Stimulated activated CD8-positive, alpha-beta memory T cell treated with anti-CD3 and anti-CD28 coated beads, Interleukin-15, amount 100 ng/mL, for 4 hours (primary cell): ENCODE data around the gene CRISPLD2.
A peak's percentile ranks its signal among the peaks of the same experiment; 100 is the strongest.

Experiments
- DNase-seq, 2 donors: peaks; one replicate each; pipeline ENCODE4 v3.0.0-alpha.2; 2020; ENCODE audit warnings: low read depth in 2 of 2

CRISPLD2 gene

GRCh38 chr16:84819644-84820304, at the start of gene CRISPLD2:
TSS of gene CRISPLD2 (plus strand) at chr16:84819985. CDS start at chr16:84838496, 18,511 bp downstream.
- DNase-seq = peak; percentile 60 to 67

GRCh38 chr16:84773312-84773711, 46.5 kb upstream of the CRISPLD2 start:
- no peak for DNase-seq

GRCh38 chr16:84774810-84775209, 45.0 kb upstream of the CRISPLD2 start:
- DNase-seq = no peak

GRCh38 chr16:84775262-84775810, 44.4 kb upstream of the CRISPLD2 start:
- DNase-seq = no peak

- DNase-seq = no peak
These were observed 42.4 kb upstream of the CRISPLD2 start for GRCh38 chr16:84777435-84777834.

- DNase-seq = no peak
These were observed 41.1 kb upstream of the CRISPLD2 start for GRCh38 chr16:84778720-84779119.

- no peak for DNase-seq
These were observed 39.7 kb upstream of the CRISPLD2 start for GRCh38 chr16:84780063-84780462.

GRCh38 chr16:84780544-84781376, 39.0 kb upstream of the CRISPLD2 start:
- DNase-seq = no peak

GRCh38 chr16:84782846-84783245, 36.9 kb upstream of the CRISPLD2 start:
- DNase-seq = no peak

GRCh38 chr16:84785843-84786581, 33.8 kb upstream of the CRISPLD2 start:
- no peak for DNase-seq

- DNase-seq = no peak
These were observed 33.1 kb upstream of the CRISPLD2 start for GRCh38 chr16:84786605-84787262.

- DNase-seq = no peak
These were observed 32.5 kb upstream of the CRISPLD2 start for GRCh38 chr16:84787263-84787622.

GRCh38 chr16:84788920-84789391, 30.8 kb upstream of the CRISPLD2 start:
- DNase-seq = no peak

GRCh38 chr16:84789431-84789830, 30.4 kb upstream of the CRISPLD2 start:
- no peak for DNase-seq

GRCh38 chr16:84790301-84790700, 29.5 kb upstream of the CRISPLD2 start:
- DNase-seq = no peak

GRCh38 chr16:84791088-84791487, 28.7 kb upstream of the CRISPLD2 start:
- DNase-seq = no peak

GRCh38 chr16:84791501-84791900, 28.3 kb upstream of the CRISPLD2 start:
- no peak for DNase-seq

GRCh38 chr16:84794186-84794585, 25.6 kb upstream of the CRISPLD2 start:
- no peak for DNase-seq

- DNase-seq = no peak
These were observed 25.2 kb upstream of the CRISPLD2 start for GRCh38 chr16:84794626-84795025.

GRCh38 chr16:84795329-84796053, 24.3 kb upstream of the CRISPLD2 start:
- no peak for DNase-seq
